HCT116 (cell line): ENCODE measurements around the gene TMPRSS7. TPM values are rescaled to one million over a fixed set of nuclear protein-coding genes. Genes with fewer than 3 reads are reported as not detected.

Source experiments
- ATAC-seq: fragments of 200-7000 bp; cut with Tn5 transposase; 2 replicates; pipeline ENCODE4 v1.9.1; 2020; ENCODE audit warnings: mild to moderate bottlenecking, moderate library complexity
- BruUV-seq: library from RNA; stranded (reverse); fragments of 400-500 nt; replicated peaks from 2 replicates; lab custom pipeline; 2021; lab: Mats Ljungman, UMichigan
- CTCF ChIA-PET: fragments of 300-600 bp; sonication (Branson Sonifier 250); formaldehyde crosslinking; loops from one replicate; lab custom pipeline; 2021; ENCODE audit warnings: antibody characterized with exemption; lab: Charles Lee
- POLR2A ChIA-PET: fragments of 300-600, 350-600 bp; sonication (Branson Sonifier 250); formaldehyde crosslinking; loops from one replicate; lab custom pipeline; 2021; ENCODE audit warnings: antibody characterized with exemption; lab: Charles Lee
- RAD21 ChIA-PET, 2 experiments: fragments of 300-600 bp; sonication (Branson Sonifier 250); formaldehyde crosslinking; loops; one replicate each; lab custom pipeline; 2023; ENCODE audit warnings: low total read pairs in 2 of 2; ENCODE audit not compliant: uncharacterized antibody in 2 of 2, unreplicated experiment in 2 of 2, low non-redundant PET in 1 of 2; lab: Charles Lee
- DNase-seq: peaks from one replicate; pipeline ENCODE4 v3.0.0-alpha.2; 2010; ENCODE audit warnings: low read depth, low spot score
- H2AFZ ChIP-seq: fragments of 200-600 bp; shearing (Covaris generic), sonication (generic); 2 replicates; pipeline ENCODE4 v1.6.1; 2017; ENCODE audit warnings: low read depth, mixed run types, mixed read lengths, antibody characterized with exemption, low read length; ENCODE audit not compliant: poor library complexity, severe bottlenecking
- H3K27ac ChIP-seq: 2 replicates; pipeline ENCODE4 v1.5.1; 2012; ENCODE audit warnings: low read depth, low read length
- H3K27me3 ChIP-seq: fragments of 200-600 bp; sonication (generic); 2 replicates; pipeline ENCODE4 v1.6.1; 2016; ENCODE audit warnings: mixed run types, low read length, mixed read lengths; ENCODE audit not compliant: insufficient read depth
- H3K36me3 ChIP-seq, 2 experiments: fragments of 200-500 bp in 1 of 2; fragments of 200-600 bp in 1 of 2; sonication (Bioruptor generic) in 1 of 2; sonication (generic) in 1 of 2; 2 replicates each; pipeline versions ENCODE4 v1.5.1 to v1.6.1; 2014 to 2016; ENCODE audit warnings: low read length in 2 of 2, inconsistent platforms in 1 of 2, mixed read lengths in 1 of 2, mixed run types in 1 of 2; ENCODE audit not compliant: insufficient read depth in 2 of 2, control insufficient read depth in 1 of 2
- H3K4me1 ChIP-seq, 2 experiments: fragments of 200-600 bp in 1 of 2; sonication (generic) in 1 of 2; 2 replicates each; pipeline versions ENCODE4 v1.5.1 to v1.6.1; 2012 to 2017; ENCODE audit warnings: low read length in 2 of 2, inconsistent platforms in 1 of 2, mild to moderate bottlenecking in 1 of 2, mixed read lengths in 1 of 2, mixed run types in 1 of 2, moderate library complexity in 1 of 2; ENCODE audit not compliant: insufficient read depth in 2 of 2, control insufficient read depth in 1 of 2
- H3K4me2 ChIP-seq: fragments of 200-600 bp; sonication (generic); 2 replicates; pipeline ENCODE4 v1.6.1; 2017; ENCODE audit warnings: mixed run types, low read length, mixed read lengths
- H3K4me3 ChIP-seq, 2 experiments: fragments of 200-600 bp in 1 of 2; sonication (generic) in 1 of 2; replicated peaks in 1 of 2; 2 replicates each; pipeline ENCODE4 v1.5.1; 2011 to 2016; ENCODE audit warnings: low read length in 2 of 2, control low read depth in 1 of 2, low read depth in 1 of 2, mild to moderate bottlenecking in 1 of 2, mixed read lengths in 1 of 2, mixed run types in 1 of 2
- H3K79me2 ChIP-seq: fragments of 200-600 bp; sonication (generic); 2 replicates; pipeline ENCODE4 v1.6.1; 2017; ENCODE audit warnings: mild to moderate bottlenecking, mixed run types, low read length, moderate library complexity, mixed read lengths; ENCODE audit not compliant: insufficient read depth
- H3K9ac ChIP-seq: fragments of 200-600 bp; sonication (generic); 2 replicates; pipeline ENCODE4 v1.6.1; 2016; ENCODE audit warnings: low read length, mixed read lengths
- H3K9me2 ChIP-seq: fragments of 200-600 bp; sonication (generic), shearing (Covaris generic); 2 replicates; pipeline ENCODE4 v1.6.1; 2017; ENCODE audit warnings: mixed run types, mild to moderate bottlenecking, moderate library complexity; ENCODE audit not compliant: insufficient read depth
- H3K9me3 ChIP-seq, 2 experiments: fragments of 200-500 bp in 1 of 2; fragments of 200-600 bp in 1 of 2; sonication (Bioruptor generic) in 1 of 2; sonication (generic) in 1 of 2; 2 replicates each; pipeline ENCODE4 v1.6.1; 2014 to 2017; ENCODE audit warnings: low read length in 2 of 2, mixed read lengths in 2 of 2, inconsistent platforms in 1 of 2, low read depth in 1 of 2, mild to moderate bottlenecking in 1 of 2, mixed run types in 1 of 2, moderate library complexity in 1 of 2; ENCODE audit not compliant: control insufficient read depth in 1 of 2, insufficient read depth in 1 of 2
- H4K20me1 ChIP-seq: fragments of 200-600 bp; sonication (generic), shearing (Covaris generic); 2 replicates; pipeline ENCODE4 v1.6.1; 2017; ENCODE audit warnings: mixed run types, mild to moderate bottlenecking, moderate library complexity; ENCODE audit not compliant: insufficient read depth
- CEBPB ChIP-seq: IDR thresholded peaks from 2 replicates; pipeline ENCODE4 v1.6.1; 2012; ENCODE audit warnings: low read depth
- CTCF ChIP-seq, 3 experiments: fragments of 200-600 bp in 1 of 3; sonication (generic) in 1 of 3; IDR thresholded peaks in 2 of 3; conservative IDR thresholded peaks in 1 of 3; 2 replicates each; pipeline ENCODE4 v1.5.1; 2012 to 2017; ENCODE audit warnings: low read depth in 2 of 3, low read length in 2 of 3, antibody characterized with exemption in 1 of 3, borderline replicate concordance in 1 of 3, control low read depth in 1 of 3, mild to moderate bottlenecking in 1 of 3, mixed read lengths in 1 of 3, mixed run types in 1 of 3, moderate library complexity in 1 of 3; ENCODE audit not compliant: insufficient read depth in 1 of 3
- POLR2A ChIP-seq: IDR thresholded peaks from 2 replicates; pipeline ENCODE4 v1.7.0; 2011; ENCODE audit warnings: borderline replicate concordance; ENCODE audit not compliant: insufficient read depth, insufficient read length; ENCODE audit errors: extremely low read depth
- REST ChIP-seq: IDR thresholded peaks from 2 replicates; pipeline ENCODE4 v1.6.1; 2012; ENCODE audit warnings: low read depth
- TCF7L2 ChIP-seq: IDR thresholded peaks from 2 replicates; pipeline ENCODE4 v1.7.0; 2011; ENCODE audit warnings: borderline replicate concordance, inconsistent platforms; ENCODE audit not compliant: insufficient read depth, insufficient read length; ENCODE audit errors: extremely low read depth
- ZFX ChIP-seq: fragments of 450-650 bp; IDR thresholded peaks from 2 replicates; pipeline ENCODE4 v1.6.1; 2017
- intact Hi-C: fragments of 100-400 bp; cut with micrococcal nuclease; formaldehyde crosslinking; loops from 2 replicates; pipeline ENCODE4 v1.10.0; 2022
- total RNA-seq: library from RNA; stranded (reverse); gene quantifications from one replicate; pipeline ENCODE4 v1.2.1, GENCODE V29; 2021; ENCODE audit not compliant: unreplicated experiment

TMPRSS7 gene
- total RNA-seq, 1 experiment from 2014 or later = not detected

GRCh38 chr3:112115161-112115739 lies 80.7 kb downstream of the TMPRSS7 start:
- Histone ChIP-seq H3K27ac (no peak overlapping the region), H2AFZ (no peak overlapping the region), H3K9ac (no peak overlapping the region), H3K4me1 (no peaks in the 10 kb centered on the region), H3K79me2 (no peaks in the 10 kb centered on the region), H3K4me2 (no peak overlapping the region), H3K9me3 (no peaks in the 10 kb centered on the region), H3K36me3 (peaks cover 22 to 38% of the 10 kb centered on the region in 2 experiments; a peak in 3 of 4 replicates), H3K4me3 (no peak overlapping the region), H4K20me1 (no peaks in the 10 kb centered on the region), H3K27me3 (no peaks in the 10 kb centered on the region), H3K9me2 (no peaks in the 10 kb centered on the region)
- ChIA-PET POLR2A (no interaction called here), RAD21 (no interaction called here), CTCF (no interaction called here)
- ATAC-seq (no peak), DNase-seq (no peak)
- intact Hi-C loops = loop anchor here (10.0 kb wide), 1 partner anchor 860 kb away; the partner anchor contains the start of gene CD200R1
- no peak for TF ChIP-seq ZFX
- TF ChIP-seq CTCF (IDR thresholded peaks at IDR 0.05 in 2 of 3, conservative IDR thresholded peaks at IDR 0.05 in 1 of 3; ENCODE audit: borderline replicate concordance in 1 of 3, insufficient read depth in 1 of 3, low read depth in 2 of 3, low read length in 2 of 3) = no peak
- no peak for TF ChIP-seq TCF7L2
- no peak for TF ChIP-seq POLR2A
- TF ChIP-seq CEBPB = no peak
- TF ChIP-seq REST = no peak
- BruUV-seq = no TSS peak
